Ovary (tissue), 3 donors: ENCODE measurements around the gene LTO1.

Experiments
- CTCF ChIP-seq, 3 donors: fragments of 450-650 bp in 2 of 3; fragments of 200-600 bp in 1 of 3; IDR thresholded peaks; one replicate each; pipeline versions ENCODE4 v1.5.1 to v1.8.0; 2016 to 2022; ENCODE audit warnings: antibody characterized with exemption in 3 of 3, mild to moderate bottlenecking in 1 of 3
- EP300 ChIP-seq: sonication (generic); formaldehyde crosslinking; IDR thresholded peaks from one replicate; pipeline ENCODE4 v1.6.1; 2017; ENCODE audit warnings: antibody characterized with exemption
- POLR2A ChIP-seq: fragments of 450-650 bp; IDR thresholded peaks from one replicate; pipeline ENCODE4 v1.6.1; 2017; ENCODE audit warnings: antibody characterized with exemption, mild to moderate bottlenecking, moderate library complexity
- donor health status: DM: no; HTN: no; CAD: no.

DNA sequence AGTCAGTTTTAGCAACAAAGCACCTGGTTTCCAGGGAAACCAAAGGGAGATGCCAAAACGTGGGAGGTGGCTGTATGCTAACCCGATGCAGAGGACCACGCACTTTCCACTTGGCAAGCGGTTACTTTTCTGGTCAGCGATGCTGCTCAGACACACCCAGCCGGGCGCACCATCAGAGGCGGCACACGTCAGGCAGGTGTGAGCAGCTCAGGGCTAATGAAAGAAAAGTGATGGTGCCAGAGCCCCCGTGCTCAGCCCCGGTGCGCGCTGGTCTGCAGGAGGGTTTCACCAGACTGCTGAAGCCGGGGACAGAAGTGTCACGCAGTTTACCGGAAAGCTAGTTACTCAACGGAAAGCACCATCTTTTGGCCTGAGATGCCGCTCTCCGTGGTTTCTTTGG, 5.7 kb downstream of the LTO1 start:
- TF ChIP-seq POLR2A, result no peak
- TF ChIP-seq CTCF (IDR thresholded peaks at IDR 0.05), result no peak
- no peak for TF ChIP-seq EP300
